Duodenal mucosa (tissue), 2 donors: ENCODE results near the gene FAM83B.
A peak's percentile ranks its signal among the peaks of the same experiment; 100 is the strongest.

Experiments used
- H3K27ac ChIP-seq: one replicate; pipeline ENCODE4 v1.7.0; 2013; ENCODE audit warnings: low read depth, low read length
- H3K27me3 ChIP-seq, 2 donors: one replicate each; pipeline ENCODE4 v1.7.0; 2013; ENCODE audit warnings: low read length in 2 of 2, control low read depth in 1 of 2; ENCODE audit not compliant: insufficient read depth in 2 of 2, control insufficient read depth in 1 of 2
- H3K36me3 ChIP-seq, 2 donors: one replicate each; pipeline ENCODE4 v1.7.0; 2013; ENCODE audit warnings: low read length in 2 of 2, control low read depth in 1 of 2; ENCODE audit not compliant: insufficient read depth in 2 of 2, control insufficient read depth in 1 of 2
- H3K4me1 ChIP-seq, 2 donors: one replicate each; pipeline ENCODE4 v1.7.0; 2013; ENCODE audit warnings: low read length in 2 of 2, control low read depth in 1 of 2; ENCODE audit not compliant: insufficient read depth in 2 of 2, control insufficient read depth in 1 of 2
- H3K4me3 ChIP-seq, 2 donors: one replicate each; pipeline ENCODE4 v1.7.0; 2013; ENCODE audit warnings: low read length in 2 of 2, low read depth in 1 of 2
- H3K9ac ChIP-seq, 2 donors: one replicate each; pipeline ENCODE4 v1.7.0; 2013; ENCODE audit warnings: low read length in 2 of 2, low read depth in 1 of 2
- H3K9me3 ChIP-seq, 2 donors: one replicate each; pipeline ENCODE4 v1.7.0; 2013; ENCODE audit warnings: low read length in 2 of 2, control low read depth in 1 of 2; ENCODE audit not compliant: control insufficient read depth in 1 of 2

FAM83B gene

GRCh38 chr6:54893818-54894217, 47.2 kb downstream of the FAM83B start:
- Histone ChIP-seq H3K9ac (no peak overlapping the region), H3K4me3 (no peak overlapping the region), H3K9me3 (no peaks in the 10 kb centered on the region), H3K36me3 (peaks cover 0 to 3% of the 10 kb centered on the region in 2 donors), H3K4me1 (peaks cover 6 to 19% of the 10 kb centered on the region in 2 donors), H3K27me3 (no peaks in the 10 kb centered on the region), H3K27ac (no peak overlapping the region)

GRCh38 chr6:54896302-54896701, 49.7 kb downstream of the FAM83B start:
- no peaks in the 10 kb centered on the region for H3K9me3 ChIP-seq
- H3K27me3 ChIP-seq = no peaks in the 10 kb centered on the region
- peak overlapping the region in 1 of 2 donors; percentile 1 for H3K4me3 ChIP-seq
- peaks cover 0 to 3% of the 10 kb centered on the region in 2 donors for H3K36me3 ChIP-seq
- peaks cover 6 to 25% of the 10 kb centered on the region in 2 donors for H3K4me1 ChIP-seq
- H3K9ac ChIP-seq = no peak overlapping the region
- H3K27ac ChIP-seq = no peak overlapping the region

DNA sequence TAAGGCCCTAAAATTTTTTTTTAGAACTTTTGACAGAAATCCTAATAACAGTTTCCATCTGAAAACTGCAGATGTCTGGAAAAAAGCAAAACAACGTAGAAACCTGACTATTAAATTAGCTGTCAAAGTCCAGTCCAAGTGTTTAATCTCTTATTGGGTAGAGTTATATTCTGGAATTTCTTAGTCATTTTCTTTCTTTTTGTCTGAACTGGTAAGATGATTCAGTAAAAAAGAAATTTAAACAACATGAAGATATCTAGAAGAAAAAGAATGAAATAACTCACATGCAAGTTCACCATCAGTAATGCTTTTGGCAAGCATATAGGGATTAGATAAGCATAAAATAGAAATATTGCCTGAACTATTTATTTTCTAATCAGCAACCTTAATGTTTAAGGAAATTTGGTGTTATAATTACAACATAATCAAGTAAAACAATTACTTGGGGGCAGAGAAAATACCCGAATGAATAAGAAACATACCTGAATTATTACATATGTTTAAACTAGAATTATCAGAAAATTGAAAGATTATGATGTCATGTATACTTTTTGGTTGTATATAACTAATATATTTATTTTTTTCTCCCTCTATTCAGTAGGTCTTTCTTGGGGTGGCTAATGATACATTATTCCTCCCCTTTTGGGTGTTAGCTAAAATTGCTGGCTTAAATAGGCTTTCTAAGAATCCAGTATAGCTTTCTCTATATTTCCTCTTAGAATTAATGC, 51.1 kb downstream of the FAM83B start:
- Histone ChIP-seq H3K36me3 (peaks cover 0 to 3% of the 10 kb centered on the region in 2 donors), H3K27me3 (no peaks in the 10 kb centered on the region), H3K4me3 (no peak overlapping the region), H3K9ac (no peak overlapping the region), H3K4me1 (peaks cover 6 to 25% of the 10 kb centered on the region in 2 donors), H3K27ac (no peak overlapping the region), H3K9me3 (no peaks in the 10 kb centered on the region)

GRCh38 chr6:54898767-54899166, 52.2 kb downstream of the FAM83B start:
- Histone ChIP-seq H3K9ac (no peak overlapping the region), H3K9me3 (no peaks in the 10 kb centered on the region), H3K27ac (no peak overlapping the region), H3K27me3 (no peaks in the 10 kb centered on the region), H3K4me1 (peaks cover 6 to 16% of the 10 kb centered on the region in 2 donors), H3K4me3 (no peak overlapping the region), H3K36me3 (peaks cover 0 to 3% of the 10 kb centered on the region in 2 donors)

- Histone ChIP-seq H3K27ac (no peak overlapping the region), H3K27me3 (no peaks in the 10 kb centered on the region), H3K4me1 (peaks cover 6 to 10% of the 10 kb centered on the region in 2 donors), H3K9ac (no peak overlapping the region), H3K4me3 (no peak overlapping the region), H3K36me3 (peaks cover 0 to 3% of the 10 kb centered on the region in 2 donors), H3K9me3 (no peaks in the 10 kb centered on the region)
These were observed 52.9 kb downstream of the FAM83B start for GRCh38 chr6:54899442-54899841.

- peaks cover 6 to 10% of the 10 kb centered on the region in 2 donors for H3K4me1 ChIP-seq
- H3K27ac ChIP-seq = no peak overlapping the region
- H3K9ac ChIP-seq = no peak overlapping the region
- peaks cover 0 to 3% of the 10 kb centered on the region in 2 donors for H3K36me3 ChIP-seq
- H3K4me3 ChIP-seq = no peak overlapping the region
- no peaks in the 10 kb centered on the region for H3K9me3 ChIP-seq
- H3K27me3 ChIP-seq = no peaks in the 10 kb centered on the region
These were observed 53.4 kb downstream of the FAM83B start for GRCh38 chr6:54899986-54900385.

DNA sequence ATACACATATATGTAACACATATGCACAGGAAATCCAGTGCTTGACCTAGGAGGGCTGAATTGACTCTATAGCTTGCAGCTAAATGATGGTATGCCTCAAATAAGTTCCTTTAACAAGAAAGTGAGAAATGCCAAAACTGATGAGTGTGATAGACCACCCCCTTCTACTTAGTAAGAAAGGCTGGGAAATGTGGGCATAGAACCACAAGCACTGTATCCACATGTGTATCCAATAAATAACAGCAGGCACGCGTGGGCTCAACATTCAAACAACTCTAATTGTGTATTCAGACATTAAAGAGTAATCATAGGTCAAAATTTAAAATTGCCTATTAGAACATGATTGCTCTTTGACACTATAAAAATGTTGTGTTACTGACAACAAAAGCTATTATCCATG, 54.1 kb downstream of the FAM83B start:
- Histone ChIP-seq H3K4me1 (peaks cover 6 to 10% of the 10 kb centered on the region in 2 donors), H3K27ac (no peak overlapping the region), H3K9ac (no peak overlapping the region), H3K9me3 (no peaks in the 10 kb centered on the region), H3K36me3 (peaks cover 0 to 3% of the 10 kb centered on the region in 2 donors), H3K4me3 (no peak overlapping the region), H3K27me3 (no peaks in the 10 kb centered on the region)

DNA sequence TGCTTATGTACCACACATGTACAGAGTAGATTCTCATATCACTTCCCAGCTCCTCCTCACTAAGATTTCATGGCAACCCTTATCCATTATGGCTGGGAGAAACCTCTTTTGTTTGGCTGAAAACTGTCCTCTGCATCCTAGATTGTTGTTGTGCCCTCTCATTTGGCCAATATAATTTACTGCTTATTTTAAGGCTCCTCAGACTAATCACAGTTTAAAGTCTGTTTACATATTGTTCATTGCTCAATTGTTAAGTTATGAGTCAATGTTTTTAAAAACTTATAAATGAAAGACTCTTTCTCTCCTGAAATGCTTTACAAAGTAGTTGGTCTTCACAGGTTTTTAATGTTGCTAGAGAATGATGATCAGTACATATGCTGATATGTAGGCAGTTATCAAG, 57.3 kb downstream of the FAM83B start:
- Histone ChIP-seq H3K4me3 (no peak overlapping the region), H3K27ac (no peak overlapping the region), H3K9me3 (no peaks in the 10 kb centered on the region), H3K27me3 (no peaks in the 10 kb centered on the region), H3K4me1 (peaks cover 0 to 6% of the 10 kb centered on the region in 2 donors), H3K36me3 (no peaks in the 10 kb centered on the region), H3K9ac (no peak overlapping the region)

DNA sequence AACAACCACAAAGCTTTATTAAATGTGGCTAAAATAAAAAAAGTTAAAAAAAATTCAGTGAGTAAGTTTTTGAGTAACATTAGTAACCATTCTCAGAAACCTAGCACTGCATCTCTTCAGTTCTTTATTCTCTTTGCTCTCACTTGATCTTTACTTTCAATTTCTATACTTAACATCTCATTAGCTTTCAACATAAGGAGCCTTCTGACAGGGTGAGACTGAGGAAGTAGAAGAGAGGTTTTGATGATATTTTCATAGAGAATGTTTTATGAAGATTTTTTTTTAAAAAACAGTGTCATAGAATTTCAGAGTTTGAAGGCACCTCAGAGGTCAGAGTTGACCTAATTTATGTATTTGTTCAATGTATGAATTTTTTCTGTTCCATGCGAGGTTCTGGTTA, 60.8 kb downstream of the FAM83B start:
- H3K36me3 ChIP-seq = no peaks in the 10 kb centered on the region
- H3K9me3 ChIP-seq = no peaks in the 10 kb centered on the region
- H3K27ac ChIP-seq = no peak overlapping the region
- H3K27me3 ChIP-seq = no peaks in the 10 kb centered on the region
- no peak overlapping the region for H3K9ac ChIP-seq
- peaks cover 4 to 7% of the 10 kb centered on the region in 2 donors for H3K4me1 ChIP-seq
- no peak overlapping the region for H3K4me3 ChIP-seq

DNA sequence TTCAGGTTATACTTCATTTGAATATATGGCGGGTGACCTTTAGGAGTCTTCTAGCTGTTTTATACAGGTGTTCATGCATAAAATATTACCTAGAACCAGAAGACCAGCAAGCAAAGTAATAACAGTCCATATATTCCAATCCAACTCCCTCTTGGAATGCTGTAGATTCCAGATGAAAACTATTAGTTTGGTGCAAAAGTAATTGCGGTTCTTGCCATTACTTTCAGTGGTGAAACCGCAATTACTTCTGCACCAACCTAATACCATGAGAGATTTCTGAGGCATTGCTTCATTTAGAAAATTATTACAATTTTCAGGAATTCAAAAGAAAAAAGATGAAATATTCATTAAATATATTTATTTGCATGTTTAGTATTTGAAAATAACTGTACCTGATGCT, 62.6 kb downstream of the FAM83B start:
- Histone ChIP-seq H3K27ac (no peak overlapping the region), H3K4me3 (no peak overlapping the region), H3K9me3 (no peaks in the 10 kb centered on the region), H3K4me1 (peaks cover 4 to 7% of the 10 kb centered on the region in 2 donors), H3K36me3 (no peaks in the 10 kb centered on the region), H3K9ac (no peak overlapping the region), H3K27me3 (no peaks in the 10 kb centered on the region)
